IMR-90 (cell line): Measurements from ENCODE around the gene SLC31A1. TPM values are rescaled to one million over a fixed set of nuclear protein-coding genes. Genes with fewer than 3 reads are reported as not detected.

ENCODE experiments used
- ATAC-seq: fragments of 200-7000 bp; cut with Tn5 transposase; 2 replicates; pipeline ENCODE4 v1.9.1; 2020; ENCODE audit warnings: low read depth, mild to moderate bottlenecking, moderate library complexity
- BruUV-seq: library from RNA; stranded (reverse); fragments of 400-500 nt; replicated peaks from 2 replicates; lab custom pipeline; 2021; lab: Mats Ljungman, UMichigan
- CTCF ChIA-PET: fragments of 300-600 bp; formaldehyde crosslinking; extraction: SDS; loops from one replicate; lab custom pipeline; 2021; ENCODE audit warnings: antibody characterized with exemption; lab: Yijun Ruan, JAX
- POLR2A ChIA-PET: fragments of 300-600 bp; sonication (Branson Sonifier 250); formaldehyde crosslinking; loops from one replicate; lab custom pipeline; 2022; ENCODE audit warnings: antibody characterized with exemption; ENCODE audit not compliant: unreplicated experiment; lab: Charles Lee
- DNase-seq: peaks from one replicate; pipeline ENCODE4 v3.0.0; 2013
- H2AFZ ChIP-seq: replicated peaks from 2 replicates; pipeline ENCODE3; 2013; ENCODE audit warnings: low read length, mild to moderate bottlenecking; ENCODE audit not compliant: poor library complexity
- H2AK5ac ChIP-seq: 2 replicates; pipeline ENCODE4 v1.6.1; 2013; ENCODE audit warnings: low read depth, low read length, inconsistent platforms
- H2AK9ac ChIP-seq: replicated peaks from 2 replicates; pipeline ENCODE3; 2013; ENCODE audit warnings: mild to moderate bottlenecking, low read depth, low read length, moderate library complexity; ENCODE audit not compliant: poor library complexity
- H2BK120ac ChIP-seq: 2 replicates; pipeline ENCODE4 v1.6.1; 2013; ENCODE audit warnings: low read depth, low read length, inconsistent platforms
- H2BK15ac ChIP-seq: 3 replicates; pipeline ENCODE4 v1.6.1; 2013; ENCODE audit warnings: low read depth, low read length, inconsistent platforms
- H2BK20ac ChIP-seq: 2 replicates; pipeline ENCODE4 v1.6.1; 2013; ENCODE audit warnings: low read depth, mild to moderate bottlenecking, inconsistent platforms, low read length, moderate library complexity
- H2BK5ac ChIP-seq: 2 replicates; pipeline ENCODE4 v1.6.1; 2013; ENCODE audit warnings: mild to moderate bottlenecking, low read depth, low read length, inconsistent platforms; ENCODE audit not compliant: poor library complexity, severe bottlenecking
- H3K14ac ChIP-seq: replicated peaks from 2 replicates; pipeline ENCODE4 v1.6.1; 2013; ENCODE audit warnings: low read depth, low read length, inconsistent platforms
- H3K18ac ChIP-seq: 2 replicates; pipeline ENCODE4 v1.6.1; 2013; ENCODE audit warnings: low read depth, low read length, control low read depth
- H3K23ac ChIP-seq: 2 replicates; pipeline ENCODE4 v1.6.1; 2013; ENCODE audit warnings: low read depth, low read length, inconsistent platforms
- H3K27ac ChIP-seq: 2 replicates; pipeline ENCODE4 v1.5.1; 2013; ENCODE audit warnings: mild to moderate bottlenecking, control low read depth, low read length; ENCODE audit not compliant: insufficient read depth
- H3K27me3 ChIP-seq: 2 replicates; pipeline ENCODE4 v1.6.1; 2013; ENCODE audit warnings: low read length; ENCODE audit not compliant: control insufficient read depth, insufficient read depth
- H3K36me3 ChIP-seq: 2 replicates; pipeline ENCODE4 v1.6.1; 2013; ENCODE audit warnings: low read length, mixed read lengths; ENCODE audit not compliant: control insufficient read depth, insufficient read depth
- H3K4ac ChIP-seq: 2 replicates; pipeline ENCODE4 v1.6.1; 2013; ENCODE audit warnings: low read depth, low read length, inconsistent platforms
- H3K4me1 ChIP-seq: 2 replicates; pipeline ENCODE4 v1.6.1; 2013; ENCODE audit warnings: low read length, mixed read lengths; ENCODE audit not compliant: control insufficient read depth, insufficient read depth
- H3K4me2 ChIP-seq: 2 replicates; pipeline ENCODE4 v1.6.1; 2013; ENCODE audit warnings: low read depth, mild to moderate bottlenecking, control low read depth, low read length, moderate library complexity
- H3K4me3 ChIP-seq: 2 replicates; pipeline ENCODE4 v1.5.1; 2013; ENCODE audit warnings: low read depth, mild to moderate bottlenecking, control low read depth, low read length, moderate library complexity; ENCODE audit not compliant: insufficient read depth
- H3K56ac ChIP-seq: 2 replicates; pipeline ENCODE4 v1.6.1; 2013; ENCODE audit warnings: low read length, inconsistent platforms; ENCODE audit not compliant: insufficient read depth; ENCODE audit errors: extremely low read depth
- H3K79me1 ChIP-seq, 2 experiments: 2 replicates each; pipeline ENCODE4 v1.6.1; 2013; ENCODE audit warnings: low read length in 2 of 2, inconsistent platforms in 1 of 2, low read depth in 1 of 2
- H3K9ac ChIP-seq: 2 replicates; pipeline ENCODE4 v1.6.1; 2013; ENCODE audit warnings: low read depth, low read length, control low read depth
- H3K9me1 ChIP-seq: 2 replicates; pipeline ENCODE4 v1.6.1; 2013; ENCODE audit warnings: low read length, inconsistent platforms; ENCODE audit not compliant: insufficient read depth
- H3K9me3 ChIP-seq: 2 replicates; pipeline ENCODE4 v1.6.1; 2013; ENCODE audit warnings: low read length; ENCODE audit not compliant: control insufficient read depth, insufficient read depth
- H4K20me1 ChIP-seq: 2 replicates; pipeline ENCODE4 v1.6.1; 2013; ENCODE audit warnings: low read length, inconsistent platforms; ENCODE audit not compliant: insufficient read depth
- H4K5ac ChIP-seq: 2 replicates; pipeline ENCODE4 v1.6.1; 2013; ENCODE audit warnings: mild to moderate bottlenecking, low read depth, low read length, control low read depth
- H4K8ac ChIP-seq, 2 experiments: 2 replicates each; pipeline ENCODE4 v1.6.1; 2013; ENCODE audit warnings: low read depth in 2 of 2, low read length in 2 of 2, control low read depth in 1 of 2, inconsistent platforms in 1 of 2
- H4K91ac ChIP-seq: 2 replicates; pipeline ENCODE4 v1.6.1; 2013; ENCODE audit warnings: low read depth, low read length, inconsistent platforms; ENCODE audit not compliant: insufficient read depth
- BHLHE40 ChIP-seq: fragments of 150-350 bp; IDR thresholded peaks from 2 replicates; pipeline ENCODE4 v1.6.1; 2016; ENCODE audit warnings: mild to moderate bottlenecking, low read depth, low read length
- CEBPB ChIP-seq: IDR thresholded peaks from 2 replicates; pipeline ENCODE4 v1.6.1; 2012; ENCODE audit warnings: low read depth, low read length, improper control_type of control experiment
- CHD1 ChIP-seq: IDR thresholded peaks from 2 replicates; pipeline ENCODE4 v1.6.1; 2012; ENCODE audit warnings: low read depth, low read length, improper control_type of control experiment
- CTCF ChIP-seq: conservative IDR thresholded peaks from 2 replicates; pipeline ENCODE4 v1.5.1; 2012; ENCODE audit warnings: mild to moderate bottlenecking, low read depth, low read length, improper control_type of control experiment
- ELK1 ChIP-seq: fragments of 150-350 bp; IDR thresholded peaks from 2 replicates; pipeline ENCODE4 v1.6.1; 2016; ENCODE audit warnings: low read depth, mild to moderate bottlenecking, low read length, moderate library complexity, borderline replicate concordance
- FOS ChIP-seq: fragments of 150-350 bp; IDR thresholded peaks from 2 replicates; pipeline ENCODE4 v1.6.1; 2016; ENCODE audit warnings: low read depth, low read length
- MAZ ChIP-seq: IDR thresholded peaks from 2 replicates; pipeline ENCODE4 v1.6.1; 2012; ENCODE audit warnings: low read depth, mild to moderate bottlenecking, low read length, improper control_type of control experiment, moderate library complexity, borderline replicate concordance
- MXI1 ChIP-seq: IDR thresholded peaks from 2 replicates; pipeline ENCODE4 v1.6.1; 2012; ENCODE audit warnings: low read depth, mild to moderate bottlenecking, low read length, moderate library complexity, borderline replicate concordance
- NFE2L2 ChIP-seq: fragments of 150-350 bp; IDR thresholded peaks from 2 replicates; pipeline ENCODE4 v1.6.1; 2016; ENCODE audit warnings: low read depth, mild to moderate bottlenecking, low read length
- POLR2A ChIP-seq: IDR thresholded peaks from 2 replicates; pipeline ENCODE4 v1.6.1; 2012; ENCODE audit warnings: mild to moderate bottlenecking, low read depth, low read length
- RAD21 ChIP-seq: IDR thresholded peaks from 2 replicates; pipeline ENCODE4 v1.6.1; 2012; ENCODE audit warnings: low read length, improper control_type of control experiment
- RFX5 ChIP-seq: IDR thresholded peaks from 2 replicates; pipeline ENCODE4 v1.8.0; 2012; ENCODE audit warnings: low read depth, mild to moderate bottlenecking, low read length, moderate library complexity
- SMC3 ChIP-seq: fragments of 150-350 bp; IDR thresholded peaks from 2 replicates; pipeline ENCODE4 v1.6.1; 2016; ENCODE audit warnings: low read depth, mild to moderate bottlenecking, antibody characterized with exemption, low read length, moderate library complexity
- USF2 ChIP-seq: fragments of 150-350 bp; IDR thresholded peaks from 2 replicates; pipeline ENCODE4 v1.6.1; 2017; ENCODE audit warnings: mild to moderate bottlenecking, antibody characterized with exemption, low read length, low read depth
- WGBS, 2 experiments: methylation state at CpG; one replicate each; pipeline versions ENCODE4 v1.1.5 to v1.1.7; 2013; ENCODE audit warnings: missing lambda C conversion rate in 2 of 2; ENCODE audit not compliant: insufficient read length in 1 of 2; ENCODE audit errors: extremely low coverage in 2 of 2; 5-methylcytosine and 5-hydroxymethylcytosine counted together
- dilution Hi-C: fragments of 300-500 bp; cut with HindIII; formaldehyde crosslinking; loops from one replicate; pipeline ENCODE4 v1.14.3; 2018; ENCODE audit warnings: low sequenced_read_pairs; ENCODE audit not compliant: unreplicated experiment
- in situ Hi-C: fragments of 300-500 bp; cut with MboI; formaldehyde crosslinking; loops from 3 replicates; pipeline ENCODE4 v1.14.3; 2019; ENCODE audit warnings: low sequenced_read_pairs, inconsistent platforms, mixed read lengths
- intact Hi-C: fragments of 100-400 bp; cut with micrococcal nuclease; formaldehyde crosslinking; loops from 2 replicates; pipeline ENCODE4 v1.10.0; 2022
- polyA plus RNA-seq, 3 experiments: library from polyadenylated mRNA; depleted of rRNA; stranded (reverse); fragments of >200 nt; gene quantifications; 2 replicates each; pipeline ENCODE4 v1.2.3, GENCODE V29; 2012; ENCODE audit warnings: low replicate concordance in 1 of 3
- total RNA-seq: library from RNA; depleted of rRNA; stranded (reverse); fragments of >200 nt; gene quantifications from 2 replicates; pipeline ENCODE4 v1.2.3, GENCODE V29; 2012

Gene SLC31A1
- total and polyA plus RNA-seq, 2 of the 4 experiments (the other 2 are of a cell fraction): 17.9 to 23.3 TPM

GRCh38 chr9:113173341-113173740, 48.0 kb upstream of the SLC31A1 start:
- H2BK20ac ChIP-seq: no peak overlapping the region
- no peaks in the 10 kb centered on the region; the same call in 1 of the 2 replicates for H4K20me1 ChIP-seq
- H3K9ac ChIP-seq: no peak overlapping the region
- no TSS peak for BruUV-seq
- H3K14ac ChIP-seq: no peak overlapping the region
- CTCF ChIA-PET: no interaction called here
- H3K9me3 ChIP-seq: no peaks in the 10 kb centered on the region
- H2BK15ac ChIP-seq: no peak overlapping the region
- no peak overlapping the region for H3K56ac ChIP-seq
- no peak for ATAC-seq
- H3K4me3 ChIP-seq: no peak overlapping the region
- no peaks in the 10 kb centered on the region for H3K27me3 ChIP-seq
- peaks cover 3 to 9% of the 10 kb centered on the region in 2 experiments; a peak in 3 of 4 replicates for H3K79me1 ChIP-seq
- H3K4ac ChIP-seq: no peak overlapping the region
- peaks cover 53% of the 10 kb centered on the region for H3K36me3 ChIP-seq
- intact Hi-C loops (no loop called here), dilution Hi-C loops (no loop called here), in situ Hi-C loops (no loop called here)
- no peak overlapping the region for H2BK5ac ChIP-seq
- 100% methylated on average over 1 of the region's 3 CpGs; no CpG with 5 or more reads in 1 of the 2 experiments for WGBS, 2 experiments
- no peak overlapping the region for H4K5ac ChIP-seq
- no peak overlapping the region for H3K4me2 ChIP-seq
- no peak overlapping the region for H3K23ac ChIP-seq
- no peak overlapping the region for H3K27ac ChIP-seq
- no peaks in the 10 kb centered on the region for H3K4me1 ChIP-seq
- no peak overlapping the region for H2BK120ac ChIP-seq
- POLR2A ChIA-PET: no interaction called here
- no peak for DNase-seq
- peaks cover 2% of the 10 kb centered on the region; the same call in 1 of the 2 replicates for H3K9me1 ChIP-seq
- no peak overlapping the region for H2AK5ac ChIP-seq
- no peak overlapping the region for H2AFZ ChIP-seq
- TF ChIP-seq CEBPB: no peak
- no peak for TF ChIP-seq NFE2L2
- no peak for TF ChIP-seq BHLHE40
- no peak for TF ChIP-seq POLR2A
- TF ChIP-seq FOS: no peak
- TF ChIP-seq MAZ: no peak
- TF ChIP-seq CHD1: no peak
- TF ChIP-seq MXI1: no peak
- no peak for TF ChIP-seq USF2
- no peak for TF ChIP-seq SMC3
- no peak for TF ChIP-seq CTCF
- no peak for TF ChIP-seq RAD21
- no peak for TF ChIP-seq ELK1
- no peak for TF ChIP-seq RFX5
- H4K91ac ChIP-seq: no peak overlapping the region
- H3K18ac ChIP-seq: no peak overlapping the region
- no peak overlapping the region for H4K8ac ChIP-seq
- no peak overlapping the region for H2AK9ac ChIP-seq
